ENCODE results near the gene TPSG1.
"Not testable (repeated sequence)": the region's sequence is repeated elsewhere in the genome, so short reads cannot be mapped to it uniquely, and the experiment has no call there.

The TPSG1 gene

DNA sequence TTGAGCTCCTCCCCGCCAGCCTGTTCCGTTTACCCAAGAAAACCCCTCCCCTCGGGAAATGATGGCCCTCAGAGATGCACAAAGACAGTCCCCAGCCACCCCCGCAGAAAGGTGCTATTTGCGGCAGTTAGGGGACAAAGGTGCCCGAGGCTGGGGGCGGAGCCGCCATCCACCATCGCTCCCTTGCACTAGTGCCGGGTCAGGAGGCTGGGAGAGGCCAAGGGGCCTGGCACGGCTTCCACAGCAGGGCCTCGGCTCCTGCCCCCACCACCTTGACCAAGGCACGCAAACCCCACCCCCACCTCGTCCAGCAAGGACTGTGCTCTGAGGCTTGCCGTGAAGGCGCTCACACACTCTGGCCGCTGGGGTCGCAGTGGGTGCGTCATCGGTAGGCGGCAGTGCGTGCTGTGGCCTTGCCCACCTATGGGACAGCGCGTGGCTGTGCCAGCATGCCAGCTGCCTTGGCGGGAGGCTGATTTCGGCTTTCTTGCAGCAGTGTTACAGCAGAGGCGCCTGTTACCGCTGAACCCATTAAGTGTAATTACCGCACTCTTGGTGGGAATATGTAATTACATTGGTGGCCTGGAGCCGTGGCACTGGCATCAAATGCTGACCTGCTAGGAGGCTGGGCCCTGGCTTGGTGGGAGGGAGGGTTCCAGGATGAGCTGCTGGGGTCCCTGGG, 31.8 kb downstream of the TPSG1 start:
- DNase-seq = no peak

DNA sequence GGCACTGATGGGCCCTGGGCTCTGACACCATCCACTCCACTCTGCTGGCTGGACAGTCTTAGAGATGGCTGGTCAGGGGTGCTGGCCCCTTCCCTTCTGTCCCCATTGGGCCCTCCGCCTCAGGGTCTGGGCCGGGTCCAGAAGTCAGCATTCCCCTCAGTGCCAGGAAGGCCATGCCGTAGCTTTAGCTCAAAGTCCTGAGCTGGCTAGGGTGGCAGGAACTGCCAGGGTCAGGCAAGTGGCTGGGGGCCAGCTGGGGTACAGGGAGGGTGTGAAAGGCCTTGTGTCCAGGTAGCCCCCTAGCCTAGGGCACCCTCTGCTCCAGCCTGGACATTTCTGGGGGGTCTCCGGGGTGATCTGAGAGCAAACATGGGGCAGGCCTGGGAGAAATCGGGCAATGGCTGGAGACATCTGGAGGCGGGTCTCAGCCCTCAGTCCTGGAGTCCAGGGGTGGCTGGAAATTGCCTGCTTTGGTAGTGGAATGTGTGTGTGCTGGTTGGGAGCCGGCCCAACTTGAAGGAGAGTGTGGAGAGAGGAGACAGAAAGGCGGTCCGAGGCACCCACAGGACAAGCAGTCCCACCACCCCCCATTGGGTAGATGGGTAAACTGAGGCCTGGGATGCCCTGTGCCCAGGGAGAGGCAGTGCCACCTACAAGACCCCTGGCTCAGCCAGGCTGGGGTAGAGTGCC, 32.5 kb downstream of the TPSG1 start:
- DNase-seq = no peak

DNA sequence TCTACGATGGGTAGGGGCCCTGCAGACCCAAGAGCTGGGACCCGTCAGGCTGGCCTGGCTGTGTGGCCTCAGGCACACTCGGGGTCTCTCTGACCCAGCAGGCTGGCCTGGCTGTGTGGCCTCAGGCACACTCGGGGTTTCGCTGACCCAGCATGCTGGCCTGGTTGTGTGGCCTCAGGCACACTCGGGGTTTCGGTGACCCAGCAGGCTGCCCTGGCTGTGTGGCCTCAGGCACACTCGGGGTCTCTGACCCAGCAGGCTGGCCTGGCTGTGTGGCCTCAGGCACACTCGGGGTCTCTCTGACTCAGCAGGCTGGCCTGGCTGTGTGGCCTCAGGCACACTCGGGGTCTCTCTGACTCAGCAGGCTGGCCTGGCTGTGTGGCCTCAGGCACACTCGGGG, 34.3 kb downstream of the TPSG1 start:
- not testable (repeated sequence) for DNase-seq

DNA sequence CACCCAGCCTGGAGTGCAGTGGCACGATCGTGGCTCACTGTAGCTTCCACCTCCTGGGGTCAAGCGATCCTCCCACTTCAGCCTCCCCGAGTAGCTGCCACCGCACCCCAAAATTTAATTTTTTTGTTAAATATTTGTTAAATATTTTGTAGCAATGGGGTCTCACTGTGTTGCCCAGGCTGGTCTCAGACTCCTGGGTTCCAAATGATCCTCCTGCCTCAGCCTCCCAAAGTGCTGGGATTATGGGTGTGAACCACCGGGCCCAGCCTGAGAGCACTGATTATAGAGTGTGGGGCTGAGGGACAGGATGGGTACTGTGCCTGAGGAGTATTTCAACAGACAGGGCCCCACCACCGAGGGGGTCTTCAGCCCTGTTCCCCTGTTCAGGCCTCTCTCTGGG, 35.6 kb downstream of the TPSG1 start:
- DNase-seq = no peak

DNA sequence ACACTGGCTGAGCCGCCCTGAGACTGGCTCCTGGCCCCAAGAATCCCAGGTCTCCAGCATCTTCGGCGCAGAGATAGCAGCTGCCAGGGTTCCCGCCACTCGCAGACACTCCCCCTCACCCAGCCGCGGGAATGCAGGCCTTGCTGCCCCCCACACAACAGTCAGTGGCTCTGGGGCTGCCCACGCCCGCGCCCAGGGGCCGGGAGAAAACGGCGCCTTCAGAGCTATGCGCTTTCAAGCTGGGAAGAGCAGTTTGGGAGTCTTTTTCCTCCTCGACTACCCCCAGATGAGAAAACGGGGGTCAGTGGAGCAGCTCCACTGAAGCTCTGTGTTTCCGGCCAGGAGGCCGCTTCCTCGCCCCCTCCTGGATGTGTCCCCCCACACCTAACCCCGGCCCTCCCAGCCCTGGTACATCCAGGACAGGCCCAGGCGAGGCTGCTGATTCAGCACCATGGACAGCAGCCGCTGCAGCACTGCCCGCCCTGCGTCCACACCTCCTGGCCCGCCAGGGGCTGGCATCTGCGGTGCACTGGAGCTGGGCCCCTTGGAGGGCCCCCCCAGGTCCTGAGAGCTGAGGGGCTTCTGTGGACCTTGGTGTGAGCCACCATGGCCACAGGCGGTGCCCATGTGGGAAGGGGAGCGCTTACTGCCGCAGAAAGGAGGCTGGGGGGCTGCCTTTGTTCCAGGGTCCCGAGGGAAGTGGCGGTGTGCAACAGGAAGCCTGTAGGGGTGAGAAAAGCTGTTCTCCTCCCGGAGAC, 36.5 kb downstream of the TPSG1 start:
- no peak for DNase-seq

DNA sequence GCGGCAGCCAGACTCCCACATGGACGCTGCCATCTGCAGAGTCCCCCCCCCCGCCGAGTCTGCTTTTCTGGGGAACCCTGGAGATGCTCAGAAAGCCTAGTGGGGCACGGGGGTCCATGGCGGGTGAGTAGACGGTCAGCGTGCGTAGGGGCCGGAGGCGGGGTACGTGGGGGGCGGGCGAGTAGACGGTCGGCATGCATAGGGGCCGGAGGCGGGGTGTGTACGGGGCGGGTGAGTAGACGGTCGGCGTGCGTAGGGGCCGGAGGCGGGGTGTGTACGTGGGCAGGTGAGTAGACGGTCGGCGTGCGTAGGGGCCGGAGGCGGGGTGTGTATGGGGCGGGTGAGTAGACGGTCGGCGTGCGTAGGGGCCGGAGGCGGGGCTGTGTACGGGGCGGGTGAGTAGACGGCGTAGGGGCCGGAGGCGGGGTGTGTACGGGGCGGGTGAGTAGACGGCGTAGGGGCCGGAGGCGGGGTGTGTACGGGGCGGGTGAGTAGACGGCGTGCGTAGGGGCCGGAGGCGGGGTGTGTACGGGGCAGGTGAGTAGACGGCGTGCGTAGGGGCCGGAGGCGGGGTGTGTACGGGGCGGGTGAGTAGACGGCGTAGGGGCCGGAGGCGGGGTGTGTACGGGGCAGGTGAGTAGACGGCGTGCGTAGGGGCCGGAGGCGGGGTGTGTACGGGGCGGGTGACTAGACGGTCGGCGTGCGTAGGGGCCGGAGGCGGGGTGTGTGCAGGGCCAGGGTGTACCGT, 39.4 kb downstream of the TPSG1 start:
- not testable (repeated sequence) for DNase-seq

DNA sequence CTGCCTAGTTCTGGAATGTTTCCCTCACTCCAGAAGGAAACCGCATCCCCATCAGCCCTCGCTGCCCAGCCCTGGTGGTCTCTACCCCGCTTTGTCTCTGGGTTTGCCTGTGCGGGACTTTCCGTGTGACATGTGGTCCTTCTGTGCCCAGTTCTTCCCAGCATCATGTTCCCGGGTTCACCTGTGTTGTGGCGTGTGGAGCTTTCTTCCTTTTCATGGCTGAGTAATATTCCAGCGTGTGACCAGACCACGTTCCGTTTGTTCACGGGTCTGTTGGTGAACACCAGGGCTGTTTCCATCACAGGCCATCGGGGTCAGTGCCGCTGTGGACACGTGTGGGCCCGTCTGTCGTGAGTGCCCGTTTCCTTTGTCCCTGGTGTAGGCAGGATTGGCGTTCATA, 40.1 kb downstream of the TPSG1 start:
- DNase-seq = no peak

DNA sequence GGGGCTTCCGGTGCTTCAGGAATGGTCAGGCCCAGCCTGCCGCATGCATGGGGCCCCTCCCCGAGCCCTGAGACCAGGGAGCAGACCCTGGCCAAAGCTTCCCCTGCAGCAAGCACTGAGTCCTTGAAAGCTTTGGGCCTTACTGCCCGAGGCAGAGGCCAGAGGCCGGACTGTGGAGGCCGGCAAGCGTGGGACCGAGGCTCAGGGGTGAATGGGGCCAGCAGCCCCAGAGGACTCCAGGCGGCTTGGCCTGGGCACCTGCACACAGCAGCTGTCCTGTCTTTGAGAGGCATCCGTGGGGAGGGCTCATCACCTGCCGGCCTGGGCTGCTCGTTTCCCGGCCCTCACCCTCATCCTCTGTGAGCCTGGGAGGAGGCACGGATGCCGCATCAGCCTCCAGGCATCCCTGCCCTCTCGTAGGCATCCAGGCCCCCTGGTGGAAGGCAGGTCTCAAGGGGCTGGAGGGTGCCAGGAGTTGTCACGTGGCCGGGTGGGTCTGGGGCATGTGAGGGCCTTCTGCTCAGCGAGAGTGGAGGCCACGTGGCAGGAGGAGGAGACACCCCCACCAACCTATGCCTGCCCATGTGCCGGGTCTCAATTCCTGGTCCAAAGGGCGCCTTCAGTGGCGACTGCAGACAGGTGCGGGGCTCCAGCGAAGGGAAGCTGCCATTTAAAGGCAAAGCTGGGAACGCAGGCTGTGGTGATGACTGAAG, 40.8 kb downstream of the TPSG1 start:
- no peak for DNase-seq

DNA sequence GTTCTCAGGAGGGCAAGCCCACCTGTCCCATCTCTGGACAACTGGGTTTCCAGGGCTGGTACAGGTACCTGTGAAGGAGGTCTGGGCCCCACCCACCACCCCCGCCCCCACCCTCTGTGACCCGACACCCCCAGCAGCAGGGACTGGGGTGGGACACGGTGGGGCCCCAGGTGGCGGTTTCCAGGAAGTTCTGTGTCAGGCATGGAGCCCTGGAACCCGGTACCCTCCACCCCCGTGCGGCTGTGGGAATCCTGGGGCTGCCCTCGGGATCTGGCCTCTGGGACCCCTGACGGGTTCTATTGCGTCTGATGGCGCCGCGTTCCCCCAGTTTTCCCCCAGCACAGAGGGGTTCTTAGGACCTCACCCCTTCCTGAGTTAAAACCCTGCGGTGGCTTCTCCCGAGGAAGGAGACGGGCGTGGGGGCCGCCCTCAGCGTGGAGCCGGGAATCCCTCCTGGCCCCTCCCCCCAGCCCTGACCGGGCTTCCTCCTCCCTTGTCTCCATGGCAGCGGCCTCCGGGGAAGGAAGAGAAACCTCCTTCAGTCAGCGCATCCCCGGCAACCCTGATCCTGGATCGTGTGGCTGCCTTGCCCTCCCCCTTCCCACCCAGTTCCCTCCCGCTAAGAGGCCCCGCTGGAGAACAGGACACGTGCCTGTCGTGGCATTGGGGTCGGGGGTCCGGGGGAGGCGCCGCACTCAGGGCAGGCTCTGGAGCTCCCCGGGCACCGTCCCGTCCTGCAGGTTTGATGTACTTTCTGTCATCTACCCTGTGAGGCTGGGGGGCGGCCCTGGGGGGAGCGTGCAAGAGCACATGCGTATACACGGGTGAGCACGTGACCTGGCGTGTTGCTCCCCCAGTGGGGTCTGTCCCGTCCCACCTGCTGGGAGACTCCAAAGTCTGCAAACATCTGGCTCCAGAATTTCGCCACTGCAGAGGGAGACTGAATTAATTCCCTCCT, 41.8 kb downstream of the TPSG1 start:
- DNase-seq = no peak

DNA sequence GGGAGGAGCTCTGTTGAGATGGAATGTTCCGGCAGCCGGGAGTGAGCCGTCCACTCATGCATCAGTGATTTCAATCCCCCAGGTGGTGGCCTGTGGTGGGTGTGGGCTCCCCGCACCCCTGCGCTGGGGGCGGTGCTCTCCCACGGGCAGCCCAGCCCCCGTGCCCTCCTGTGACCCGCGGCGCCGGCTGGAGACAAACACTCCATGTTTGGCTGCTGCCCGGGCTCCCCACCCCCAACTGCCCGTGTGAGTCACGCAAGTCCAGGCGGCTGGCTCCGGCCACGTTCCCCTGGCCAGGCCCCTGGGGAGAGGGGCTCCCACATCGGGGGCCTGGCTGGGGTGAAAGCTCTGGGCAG, 42.8 kb downstream of the TPSG1 start:
- DNase-seq = no peak

DNA sequence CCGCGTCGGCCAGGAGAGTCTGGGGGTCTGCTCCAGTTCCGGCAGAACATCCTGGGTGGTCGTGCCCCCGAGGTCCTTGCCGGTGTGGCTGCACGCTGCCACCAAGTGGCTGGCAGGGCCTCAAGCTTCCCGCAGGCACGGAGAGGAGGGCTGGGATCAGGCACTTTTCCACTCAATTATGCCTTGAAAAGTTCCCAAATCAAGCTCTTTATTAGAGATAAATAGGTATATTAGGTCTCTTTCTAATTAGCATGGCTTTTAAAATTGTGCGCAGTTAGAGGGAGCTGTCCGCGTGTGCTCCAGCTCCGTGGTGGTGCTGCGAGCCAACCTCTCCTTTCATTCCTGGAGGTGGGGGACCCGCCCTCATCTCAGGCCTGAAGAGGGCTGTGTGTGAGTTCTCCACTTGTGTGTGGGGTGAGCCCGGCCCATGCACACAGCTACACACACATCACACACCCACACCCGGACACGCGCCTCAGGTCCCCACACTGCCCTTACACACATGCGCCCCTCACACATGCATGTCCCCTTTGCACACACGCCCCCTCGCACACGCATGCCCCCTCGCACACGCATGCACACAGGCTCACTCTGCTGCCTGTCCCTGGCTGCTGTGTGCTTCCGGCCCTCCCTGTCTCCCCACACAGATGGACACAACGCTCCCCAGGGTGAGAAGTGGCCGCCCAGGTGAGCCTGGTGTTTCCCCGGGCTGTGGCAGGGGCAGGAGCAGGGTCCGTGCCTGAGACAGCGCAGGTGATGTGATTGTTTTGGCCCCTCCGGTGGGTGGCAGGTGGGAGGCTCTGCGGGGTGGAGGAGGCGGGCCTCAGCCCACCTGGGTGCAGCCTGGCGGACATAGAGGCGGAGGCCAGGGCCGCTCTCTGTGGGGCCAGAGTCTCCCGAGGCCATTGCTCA, 43.4 kb downstream of the TPSG1 start:
- DNase-seq = no peak

DNA sequence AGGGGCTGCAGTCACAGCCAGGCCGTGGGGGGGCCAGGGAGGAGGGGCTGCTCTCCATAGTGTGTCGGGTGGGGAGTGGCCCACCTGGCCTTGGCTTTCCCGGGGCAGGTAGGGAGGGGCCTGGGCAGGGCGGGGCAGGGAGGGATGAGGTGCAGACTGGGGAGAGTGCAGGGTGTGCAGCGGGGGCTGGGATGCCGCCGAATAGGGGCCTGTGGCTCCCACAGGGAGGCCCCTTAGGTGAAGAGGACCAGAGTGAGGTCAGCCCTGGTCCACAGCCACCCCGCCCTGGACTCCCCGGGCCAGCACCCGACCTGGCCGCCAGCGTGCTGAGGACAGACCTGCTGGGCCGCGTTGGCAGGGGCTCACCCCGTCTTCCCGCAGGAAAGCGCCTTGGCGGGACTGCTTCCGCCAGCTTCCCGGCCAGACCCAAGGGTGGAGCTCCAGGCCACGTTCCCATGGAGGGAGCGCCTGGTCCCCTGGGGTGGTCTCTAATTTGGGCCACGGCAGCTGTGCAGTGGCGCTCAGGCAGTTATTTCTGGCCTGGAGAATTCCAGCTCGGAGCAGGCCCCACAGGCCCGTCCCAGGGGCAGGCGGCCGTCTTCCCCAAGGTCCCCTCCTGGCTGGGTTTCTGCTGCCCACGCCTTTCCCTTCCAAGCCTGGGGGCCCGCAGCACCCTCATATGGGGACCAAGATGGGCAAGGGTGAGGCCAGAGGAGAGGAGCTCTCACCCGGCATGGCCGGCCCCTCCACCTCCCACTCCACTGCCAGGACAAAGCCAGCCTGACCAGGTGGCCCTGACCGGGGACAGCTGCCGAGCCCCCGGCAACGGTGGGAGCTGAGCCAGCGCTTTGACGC, 44.3 kb downstream of the TPSG1 start:
- no peak for DNase-seq

DNA sequence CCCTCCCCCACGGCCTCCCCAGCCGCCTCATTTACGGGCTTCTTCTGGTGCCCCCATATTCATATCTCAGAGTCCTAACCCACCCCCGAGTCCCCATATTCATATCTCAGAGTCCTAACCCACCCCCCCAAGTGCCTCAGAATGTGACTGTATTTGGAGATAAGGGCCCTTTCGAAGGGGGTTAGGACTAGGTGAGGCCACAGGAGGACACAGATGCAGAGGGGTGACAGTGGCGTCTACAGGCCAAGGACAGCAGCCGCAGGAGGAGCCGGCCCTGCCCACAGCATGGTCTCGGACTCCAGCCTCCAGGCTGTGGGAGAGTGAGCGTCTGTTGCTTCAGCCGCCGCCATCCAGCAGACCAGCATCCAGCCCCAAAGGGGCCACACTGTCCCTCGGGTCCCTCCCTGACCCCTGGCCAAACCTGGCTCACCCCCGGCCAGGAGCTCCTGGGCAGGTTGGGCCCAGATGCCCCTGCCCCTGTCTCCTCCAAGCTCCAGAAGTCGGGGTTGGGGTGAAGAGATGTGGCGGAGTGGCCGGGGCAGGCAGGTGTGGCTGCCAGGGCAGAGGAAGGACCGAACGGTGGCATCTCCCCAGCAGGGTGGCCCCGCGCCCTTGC, 46.7 kb downstream of the TPSG1 start:
- DNase-seq = no peak

DNA sequence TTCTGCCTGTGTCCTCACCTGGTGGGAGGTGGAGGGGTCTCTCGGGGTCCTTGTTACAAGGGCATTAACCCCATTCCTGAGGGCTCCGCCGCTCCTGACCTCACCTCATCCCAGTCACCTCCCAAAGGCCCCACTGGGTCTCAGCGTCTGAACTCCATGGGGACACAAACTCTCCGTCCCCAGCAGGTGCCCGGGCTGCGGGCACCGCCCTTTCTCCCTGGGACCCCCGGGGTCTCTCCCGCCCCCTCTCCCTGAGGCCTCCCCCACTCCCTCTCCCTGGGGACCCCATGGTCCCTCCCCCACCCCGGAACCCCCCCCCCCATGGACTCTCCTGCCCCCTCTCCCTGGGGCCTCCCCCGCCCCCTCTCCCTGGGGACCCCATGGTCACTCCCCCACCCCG, 47.3 kb downstream of the TPSG1 start:
- no peak for DNase-seq

DNA sequence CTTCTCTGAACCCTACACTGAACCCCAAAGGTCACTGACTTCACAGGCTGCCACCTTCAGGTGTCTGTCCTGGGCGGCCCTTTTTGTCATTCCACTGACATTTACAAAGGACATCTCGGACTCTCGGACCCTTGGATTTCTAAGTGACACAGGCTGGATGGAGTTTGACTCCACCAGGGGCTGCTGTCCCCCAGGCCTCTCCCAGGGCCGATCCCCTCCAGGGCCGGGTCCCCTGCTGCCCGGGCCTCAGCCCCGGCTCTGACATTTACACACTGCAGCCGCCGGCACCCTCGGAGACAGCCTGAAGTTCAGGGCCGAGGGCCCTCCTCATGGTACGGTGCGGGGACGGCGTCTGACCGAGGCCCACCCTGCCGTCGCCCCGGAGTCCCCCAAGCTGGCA, 48.0 kb downstream of the TPSG1 start:
- DNase-seq = no peak

DNA sequence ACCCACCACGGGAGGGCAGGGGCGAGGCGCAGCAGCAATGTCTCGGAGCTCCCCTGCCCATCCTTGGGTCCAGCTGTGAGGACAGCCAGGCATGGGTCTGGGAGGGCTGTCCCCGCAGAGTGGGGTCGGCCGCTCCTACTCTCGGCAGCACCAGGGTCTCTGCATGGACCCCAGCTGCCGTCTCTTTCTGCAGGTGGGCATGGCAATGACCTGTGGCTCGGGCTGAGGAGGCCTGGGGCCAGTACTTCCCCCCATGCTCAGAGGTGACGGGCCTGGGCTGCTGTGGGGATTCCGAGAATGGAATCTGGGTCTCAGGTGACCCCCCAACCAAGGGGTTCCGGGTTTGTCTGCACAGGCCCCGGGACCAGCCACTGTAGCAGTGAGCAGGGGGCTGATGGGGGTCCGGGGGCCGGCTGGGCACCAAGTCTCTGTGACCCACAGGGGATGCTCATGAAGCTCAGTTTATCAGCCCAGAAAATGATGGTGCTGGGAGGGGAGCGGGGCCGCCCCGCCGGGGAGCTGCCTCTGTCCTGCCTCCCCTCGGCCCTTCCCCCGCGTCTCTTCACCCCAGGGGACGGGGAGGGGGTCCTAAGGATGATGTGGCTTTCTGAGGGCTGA, 48.7 kb downstream of the TPSG1 start:
- no peak for DNase-seq

DNA sequence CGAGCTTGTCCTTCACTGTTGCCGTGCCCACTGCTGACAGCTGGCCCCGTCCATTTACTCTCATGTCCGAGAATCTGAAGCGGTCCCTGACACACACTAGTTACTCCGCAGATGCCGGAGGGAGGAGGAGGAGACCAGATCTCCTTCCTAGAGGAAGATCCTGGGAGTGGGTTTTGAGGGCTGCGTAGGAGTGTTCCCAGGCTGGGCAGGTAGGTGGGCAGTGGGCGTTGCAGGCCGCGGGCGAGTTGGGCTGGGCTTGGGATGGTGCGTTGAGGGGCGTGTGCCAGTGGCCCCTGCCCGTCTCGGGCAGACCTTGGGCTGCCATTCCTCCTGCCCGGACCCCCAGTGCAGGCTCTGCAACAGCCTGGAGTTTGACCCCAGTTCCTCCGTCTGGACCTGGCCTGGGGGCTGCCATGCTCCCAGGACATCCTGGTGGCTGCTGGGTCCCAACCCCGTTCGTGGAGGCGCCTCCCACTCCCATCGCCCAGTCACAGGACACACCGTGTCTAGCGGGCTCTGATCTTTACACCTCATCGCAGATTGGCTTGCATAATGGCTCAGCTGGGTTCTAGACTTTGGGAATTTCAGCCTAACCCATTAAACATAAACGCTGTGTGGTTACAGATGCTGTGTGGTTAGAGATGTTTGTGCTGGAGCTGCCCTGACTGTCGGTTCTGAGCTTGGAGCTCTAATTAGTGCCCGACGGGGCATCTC, 49.3 kb downstream of the TPSG1 start:
- DNase-seq = no peak

Measured in activated gamma-delta T cell (primary cell).